Mononuclear cell (primary cell): ENCODE results near the gene TTC7B. TPM values are rescaled to one million over a fixed set of nuclear protein-coding genes. Genes with fewer than 3 reads are reported as not detected.

ENCODE experiments used
- H3K27me3 ChIP-seq: 2 replicates; pipeline ENCODE4 v1.6.0; 2011; ENCODE audit warnings: low read length, control low read depth; ENCODE audit not compliant: insufficient read depth
- H3K4me1 ChIP-seq: 2 replicates; pipeline ENCODE4 v1.5.1; 2011; ENCODE audit warnings: mild to moderate bottlenecking, low read length, control low read depth; ENCODE audit not compliant: insufficient read depth
- H3K4me3 ChIP-seq: 2 replicates; pipeline ENCODE4 v1.5.1; 2011; ENCODE audit warnings: mild to moderate bottlenecking, low read length, moderate library complexity
- H3K9me3 ChIP-seq: 2 replicates; pipeline ENCODE4 v1.5.1; 2011; ENCODE audit warnings: low read depth, mild to moderate bottlenecking, control low read depth, low read length
- total RNA-seq: library from RNA; depleted of rRNA; stranded (reverse); fragments of >200 nt; gene quantifications from one replicate; pipeline ENCODE4 v1.2.3, GENCODE V29; 2012

The TTC7B gene
- total RNA-seq, 1 donor, result 8.3 TPM

DNA sequence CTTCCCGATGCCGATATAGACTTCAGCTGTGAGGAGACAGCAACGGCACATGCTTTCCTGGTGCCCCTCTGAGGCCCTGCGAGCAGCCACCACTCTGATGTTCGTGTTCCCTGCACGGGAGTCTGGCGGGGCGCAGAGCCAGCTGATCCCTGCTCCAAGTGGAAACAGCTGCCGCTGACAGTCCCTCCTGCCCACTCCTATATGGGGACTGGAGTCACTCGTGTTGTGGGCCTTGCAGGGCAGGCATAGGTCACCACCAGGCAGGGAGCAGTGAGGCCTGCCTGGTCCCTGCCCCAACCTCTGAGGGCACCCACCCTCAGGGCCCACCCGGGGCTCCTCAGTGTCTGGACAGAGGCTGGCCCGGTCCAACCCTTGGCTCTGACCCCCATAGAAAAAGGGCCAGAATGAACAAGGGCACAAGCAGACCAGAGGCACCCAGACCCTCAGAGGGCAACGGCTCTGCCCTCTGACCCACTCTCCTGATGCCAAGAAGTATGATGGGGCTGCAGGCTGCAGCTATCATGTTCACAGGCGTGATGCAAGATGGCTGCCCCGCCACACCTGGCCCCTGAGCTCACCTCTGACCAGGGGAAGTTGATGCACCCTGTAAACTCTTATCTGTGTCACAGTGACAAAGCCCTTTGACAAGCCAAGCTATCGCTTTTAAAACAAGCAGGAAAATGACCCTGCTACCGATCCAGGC, 237.8 kb downstream of the TTC7B start:
- Histone ChIP-seq H3K9me3 (no peaks in the 10 kb centered on the region), H3K27me3 (no peaks in the 10 kb centered on the region)

GRCh38 chr14:90577661-90578282, 238.5 kb downstream of the TTC7B start:
- no peaks in the 10 kb centered on the region for H3K4me1 ChIP-seq

More for the DNA sequence above, 237.8 kb downstream of the TTC7B start:
- Histone ChIP-seq H3K4me1 (no peaks in the 10 kb centered on the region), H3K4me3 (no peak overlapping the region)

DNA sequence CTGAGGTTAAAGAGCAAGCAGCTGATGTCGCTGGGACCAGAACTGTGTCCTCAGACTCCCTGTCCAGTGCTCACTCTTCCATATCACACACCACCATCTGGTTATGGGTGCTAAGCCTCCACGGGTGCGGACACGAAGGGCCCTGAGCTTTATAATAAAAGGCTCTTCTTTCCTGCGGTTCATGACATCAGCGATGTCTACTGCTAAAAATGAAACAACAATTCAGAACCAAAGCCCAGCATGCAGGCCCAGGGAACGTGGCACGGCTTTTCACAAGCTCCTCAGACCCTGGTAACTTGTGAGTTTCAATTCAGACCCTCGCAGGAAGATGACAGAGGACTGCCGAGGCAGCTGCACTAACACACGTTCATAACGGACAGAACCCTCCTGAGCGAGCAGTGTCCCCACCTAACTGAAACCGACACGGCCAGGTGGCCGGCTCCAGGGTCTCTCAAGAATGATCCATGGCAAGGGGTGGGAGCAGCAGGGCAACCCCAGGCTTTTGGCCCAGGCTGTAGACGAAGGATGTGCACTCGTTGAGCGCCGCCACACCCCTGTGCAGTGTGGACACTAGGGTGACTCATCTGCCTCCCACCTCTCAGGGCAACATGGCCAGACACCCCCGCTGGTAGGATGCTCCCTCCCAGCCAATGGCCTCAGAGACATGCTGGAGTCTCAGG, 239.1 kb downstream of the TTC7B start:
- Histone ChIP-seq H3K9me3 (no peaks in the 10 kb centered on the region), H3K4me3 (no peak overlapping the region), H3K27me3 (no peaks in the 10 kb centered on the region), H3K4me1 (no peaks in the 10 kb centered on the region)

More at GRCh38 chr14:90577661-90578282, 238.5 kb downstream of the TTC7B start:
- no peaks in the 10 kb centered on the region for H3K27me3 ChIP-seq
- H3K4me3 ChIP-seq, result no peak overlapping the region
- no peaks in the 10 kb centered on the region for H3K9me3 ChIP-seq

DNA sequence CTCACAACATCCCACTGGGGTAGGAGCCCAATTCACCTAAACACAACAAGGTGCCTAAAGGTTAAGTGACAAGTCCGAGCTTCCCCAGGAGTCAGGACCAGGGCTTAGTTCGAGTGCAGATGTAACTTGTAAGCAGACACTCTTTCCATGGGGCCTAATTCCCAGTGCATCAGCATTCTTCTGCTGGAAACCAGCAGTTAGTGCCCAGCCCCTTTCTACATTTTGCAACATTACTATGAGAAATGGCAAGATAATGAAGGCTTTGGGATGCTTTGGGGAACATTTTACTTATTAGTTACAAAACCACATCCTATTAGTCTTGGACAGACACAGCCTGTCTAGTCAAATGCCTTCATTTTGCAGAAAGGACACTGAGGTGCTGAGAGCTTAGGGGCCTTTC, 239.6 kb downstream of the TTC7B start:
- H3K4me1 ChIP-seq, result no peaks in the 10 kb centered on the region
- no peaks in the 10 kb centered on the region for H3K27me3 ChIP-seq
- H3K4me3 ChIP-seq, result no peak overlapping the region
- no peaks in the 10 kb centered on the region for H3K9me3 ChIP-seq

DNA sequence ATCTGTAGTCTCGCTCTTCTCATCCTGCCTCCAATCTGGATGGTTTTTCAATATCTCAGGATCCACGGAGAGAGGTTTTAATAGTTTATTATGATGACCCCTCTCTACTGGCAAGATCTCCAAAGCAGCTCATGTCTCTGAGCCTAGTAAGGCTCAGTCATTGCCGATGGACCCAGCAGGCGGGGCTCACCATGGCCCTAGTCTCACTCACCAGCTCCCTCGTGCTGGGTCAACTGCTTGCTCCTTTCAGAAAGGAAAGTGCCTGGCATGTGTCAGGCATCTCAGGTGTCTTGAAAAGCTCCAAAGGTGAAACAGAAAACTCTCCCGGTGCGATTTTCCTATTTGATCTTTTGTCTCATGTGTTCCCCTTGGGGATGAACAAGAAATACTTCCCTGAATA, 240.4 kb downstream of the TTC7B start:
- H3K4me1 ChIP-seq, result no peaks in the 10 kb centered on the region
- no peaks in the 10 kb centered on the region for H3K27me3 ChIP-seq
- H3K9me3 ChIP-seq, result no peaks in the 10 kb centered on the region
- no peak overlapping the region for H3K4me3 ChIP-seq

GRCh38 chr14:90575336-90575735, 240.9 kb downstream of the TTC7B start:
- H3K27me3 ChIP-seq, result no peaks in the 10 kb centered on the region
- H3K9me3 ChIP-seq, result no peaks in the 10 kb centered on the region
- no peak overlapping the region for H3K4me3 ChIP-seq
- H3K4me1 ChIP-seq, result no peaks in the 10 kb centered on the region

DNA sequence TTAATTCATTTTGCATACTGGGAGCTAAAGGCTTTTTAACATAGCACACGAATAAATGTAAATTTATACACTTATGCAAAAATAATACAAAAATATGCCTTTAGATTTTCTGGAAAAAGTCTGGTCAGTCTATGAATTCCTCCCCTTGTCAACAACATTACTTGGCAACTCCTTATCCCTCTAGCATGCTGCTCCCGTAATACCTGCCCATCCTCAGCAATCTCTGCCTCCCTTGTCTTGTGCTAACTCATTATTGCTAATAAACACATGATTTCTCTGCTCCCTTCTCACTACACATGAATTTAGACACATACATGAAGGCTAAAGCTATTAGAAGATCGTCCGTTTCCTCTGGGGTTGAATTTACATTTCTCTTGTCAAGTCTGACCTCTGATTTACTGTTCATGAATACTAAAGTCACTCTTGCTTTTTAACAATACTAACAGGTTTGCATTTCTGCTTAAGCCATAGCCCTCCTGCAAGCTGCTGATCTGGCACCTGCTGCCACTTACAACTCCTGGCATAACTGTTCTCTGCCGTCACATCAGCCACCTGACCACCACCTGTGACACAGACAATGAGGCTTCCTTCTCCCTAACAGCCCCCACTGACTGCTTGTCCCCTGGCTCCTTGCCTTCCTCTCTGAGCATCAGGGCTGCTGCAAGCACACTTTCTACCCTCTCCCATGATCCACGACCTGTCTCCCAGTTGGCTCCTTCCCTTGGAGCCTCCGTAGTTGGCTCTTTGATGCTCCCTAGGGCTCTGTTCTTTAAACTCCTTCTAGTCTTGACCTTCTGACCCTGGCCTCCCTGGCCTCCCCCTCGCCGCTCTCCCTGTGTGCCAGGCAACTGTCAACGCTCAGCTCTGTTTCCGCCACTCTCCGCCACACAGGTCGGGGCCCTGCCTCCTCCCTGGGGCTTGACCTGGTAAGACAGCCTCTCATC, 241.8 kb downstream of the TTC7B start:
- no peaks in the 10 kb centered on the region for H3K27me3 ChIP-seq
- H3K4me1 ChIP-seq, result no peaks in the 10 kb centered on the region
- no peaks in the 10 kb centered on the region for H3K9me3 ChIP-seq
- no peak overlapping the region for H3K4me3 ChIP-seq

GRCh38 chr14:90573385-90574105, 242.7 kb downstream of the TTC7B start:
- no peaks in the 10 kb centered on the region for H3K9me3 ChIP-seq
- H3K27me3 ChIP-seq, result no peaks in the 10 kb centered on the region
- no peak overlapping the region for H3K4me3 ChIP-seq
- H3K4me1 ChIP-seq, result no peaks in the 10 kb centered on the region

- Histone ChIP-seq H3K4me3 (no peak overlapping the region), H3K4me1 (no peaks in the 10 kb centered on the region), H3K9me3 (no peaks in the 10 kb centered on the region), H3K27me3 (no peaks in the 10 kb centered on the region)
These were observed 243.6 kb downstream of the TTC7B start for GRCh38 chr14:90572441-90573150.

- H3K27me3 ChIP-seq, result no peaks in the 10 kb centered on the region
- no peak overlapping the region for H3K4me3 ChIP-seq
- no peaks in the 10 kb centered on the region for H3K4me1 ChIP-seq
- no peaks in the 10 kb centered on the region for H3K9me3 ChIP-seq
These were observed 244.9 kb downstream of the TTC7B start for GRCh38 chr14:90571149-90571947.

GRCh38 chr14:90570461-90570860, 245.8 kb downstream of the TTC7B start:
- H3K27me3 ChIP-seq, result no peaks in the 10 kb centered on the region
- no peaks in the 10 kb centered on the region for H3K4me1 ChIP-seq
- no peak overlapping the region for H3K4me3 ChIP-seq
- H3K9me3 ChIP-seq, result no peaks in the 10 kb centered on the region

- H3K4me1 ChIP-seq, result no peaks in the 10 kb centered on the region
These were observed 246.4 kb downstream of the TTC7B start for GRCh38 chr14:90569606-90570387.

More at GRCh38 chr14:90569606-90570387, 246.4 kb downstream of the TTC7B start:
- Histone ChIP-seq H3K4me3 (no peak overlapping the region), H3K27me3 (no peaks in the 10 kb centered on the region), H3K9me3 (no peaks in the 10 kb centered on the region)
